LoVo (cell line): ENCODE data around the gene SIRT1.
A peak's percentile ranks its signal among the peaks of the same experiment; 100 is the strongest.
"Not testable (repeated sequence)": the region's sequence is repeated elsewhere in the genome, so short reads cannot be mapped to it uniquely, and the experiment has no call there.

Experiments used
- DNase-seq: peaks from one replicate; pipeline ENCODE4 v3.0.0-alpha.2; 2016; ENCODE audit warnings: low spot score

SIRT1 gene

DNA sequence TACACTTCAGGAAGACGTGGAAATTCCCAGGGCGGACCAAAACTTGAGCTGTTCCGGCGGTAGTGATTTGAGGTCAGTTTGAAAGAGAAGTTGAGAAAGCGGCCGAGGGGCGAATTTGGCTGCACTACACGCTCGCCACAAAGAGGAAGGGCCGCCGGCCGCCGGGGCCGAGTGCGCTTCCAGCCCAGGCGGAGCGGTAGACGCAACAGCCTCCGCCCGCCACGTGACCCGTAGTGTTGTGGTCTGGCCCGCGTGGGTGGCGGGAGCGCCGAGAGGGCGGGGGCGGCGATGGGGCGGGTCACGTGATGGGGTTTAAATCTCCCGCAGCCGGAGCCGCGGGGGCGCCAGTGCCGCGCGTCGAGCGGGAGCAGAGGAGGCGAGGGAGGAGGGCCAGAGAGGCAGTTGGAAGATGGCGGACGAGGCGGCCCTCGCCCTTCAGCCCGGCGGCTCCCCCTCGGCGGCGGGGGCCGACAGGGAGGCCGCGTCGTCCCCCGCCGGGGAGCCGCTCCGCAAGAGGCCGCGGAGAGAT is at the start of gene SIRT1:
Gene SIRT1 (plus strand): TSS at position 344 of the 529 bp plus-strand sequence. CDS start 66 bp downstream, at position 410.
- DNase-seq = peak; percentile 95

DNA sequence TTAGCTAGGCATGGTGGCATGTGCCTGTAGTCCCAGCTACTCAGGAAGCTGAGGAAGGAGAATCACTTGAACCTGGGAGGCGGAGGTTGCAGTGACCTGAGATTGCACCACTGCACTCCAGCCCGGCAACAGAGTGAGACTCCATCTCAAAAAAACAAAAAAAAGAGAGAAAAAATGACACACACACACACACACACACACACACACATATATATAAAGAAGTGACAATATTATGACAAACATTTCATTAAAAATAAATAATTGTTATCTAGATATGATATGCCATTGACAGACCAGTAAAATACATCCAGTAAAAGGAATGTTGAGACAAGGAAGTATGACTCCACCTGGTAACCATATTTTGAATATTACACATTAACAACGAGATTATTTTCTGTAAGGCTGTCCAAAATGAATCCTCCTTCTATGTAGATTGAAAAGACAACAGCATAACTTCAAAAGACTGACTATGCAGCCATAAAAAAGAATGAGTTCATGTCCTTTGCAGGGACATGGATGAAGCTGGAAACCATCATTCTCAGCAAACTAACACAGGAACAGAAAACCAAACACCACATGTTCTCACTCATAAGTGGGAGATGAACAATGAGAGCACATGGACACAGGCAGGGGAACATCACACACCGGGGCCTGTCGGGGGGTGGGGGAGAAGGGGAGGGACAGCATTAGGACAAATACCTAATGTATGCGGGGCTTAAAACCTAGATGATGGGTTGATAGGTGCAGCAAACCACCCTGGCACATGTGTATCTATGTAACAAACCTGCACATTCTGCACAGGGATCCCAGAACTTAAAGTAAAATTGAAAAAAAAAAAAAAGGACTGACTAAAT is 48.7 kb upstream of the SIRT1 start:
- not testable (repeated sequence) for DNase-seq

DNA sequence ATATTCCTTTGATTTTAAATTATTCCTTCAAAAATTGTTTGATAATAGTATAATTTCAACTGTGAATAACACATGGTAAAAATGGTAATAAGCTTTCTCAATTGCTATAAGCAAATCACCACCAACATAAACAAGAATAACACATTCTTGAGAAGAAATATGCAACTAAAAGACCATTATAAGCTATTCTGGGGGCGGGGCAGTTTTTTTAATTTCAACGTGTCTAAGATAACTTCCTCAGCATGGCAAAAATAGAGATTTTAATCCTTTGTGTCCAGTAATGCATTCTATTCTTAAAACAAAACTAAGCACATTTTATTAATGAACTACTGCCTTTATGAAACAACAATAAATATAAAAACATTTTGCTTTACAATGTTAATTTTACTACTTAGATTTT is 48.0 kb upstream of the SIRT1 start:
- DNase-seq = no peak

DNA sequence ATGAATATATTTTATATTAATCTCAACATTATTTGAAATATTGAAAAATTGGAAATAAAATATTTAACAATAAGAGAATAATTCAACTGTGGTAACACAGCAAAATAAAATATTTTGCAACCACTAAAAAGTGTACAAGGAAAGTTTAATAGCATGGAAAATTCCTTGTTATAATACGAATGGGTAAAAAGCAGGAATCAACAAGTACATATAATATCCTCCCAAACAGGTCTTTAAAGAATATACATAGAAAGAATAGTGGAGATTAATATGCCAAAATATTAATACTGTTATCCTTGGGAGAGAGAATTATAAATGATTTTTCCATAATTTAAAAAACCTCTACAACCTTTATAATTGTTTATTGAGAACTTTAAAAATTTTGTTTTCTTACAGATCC is 47.5 kb upstream of the SIRT1 start:
- DNase-seq = no peak

DNA sequence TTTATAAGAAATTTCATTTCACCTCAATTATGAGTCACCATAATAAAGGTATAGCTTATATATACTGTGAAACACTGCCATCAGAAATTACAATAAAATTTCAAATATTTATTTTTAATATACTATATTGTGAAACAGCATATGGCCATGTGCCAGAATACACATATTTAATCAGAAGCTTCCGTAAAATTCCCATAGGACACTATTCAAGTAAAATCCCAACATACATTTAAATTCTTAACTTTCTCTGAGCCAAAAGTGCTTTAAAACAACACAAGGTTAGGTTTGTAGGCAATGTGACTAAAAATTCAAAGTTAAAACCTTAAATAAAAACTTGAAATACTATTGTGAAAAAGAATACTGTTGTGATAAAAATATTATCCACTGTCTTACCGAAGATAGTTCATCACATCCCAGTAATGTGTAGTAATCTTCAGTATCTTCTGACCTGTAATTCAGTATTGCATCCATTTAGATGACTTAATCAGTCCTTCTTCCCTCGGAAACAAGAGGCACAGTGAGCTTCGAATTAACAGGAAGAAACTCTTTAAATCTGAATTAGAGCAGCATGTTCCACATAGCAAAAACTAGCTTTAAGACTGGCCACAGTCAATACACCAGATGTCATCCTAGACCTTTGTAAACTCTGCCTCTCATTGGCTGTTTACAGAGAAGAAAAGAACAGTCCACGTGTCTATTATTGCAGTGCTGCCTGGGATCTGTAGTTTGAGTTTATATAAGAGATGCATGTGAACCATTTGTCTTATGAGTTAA is 46.7 kb upstream of the SIRT1 start, which contains the start of gene DNAJC12:
Gene DNAJC12 (minus strand): TSS at position 648 of the 774 bp plus-strand sequence. CDS start 177 bp downstream, at position 471.
- no peak for DNase-seq

DNA sequence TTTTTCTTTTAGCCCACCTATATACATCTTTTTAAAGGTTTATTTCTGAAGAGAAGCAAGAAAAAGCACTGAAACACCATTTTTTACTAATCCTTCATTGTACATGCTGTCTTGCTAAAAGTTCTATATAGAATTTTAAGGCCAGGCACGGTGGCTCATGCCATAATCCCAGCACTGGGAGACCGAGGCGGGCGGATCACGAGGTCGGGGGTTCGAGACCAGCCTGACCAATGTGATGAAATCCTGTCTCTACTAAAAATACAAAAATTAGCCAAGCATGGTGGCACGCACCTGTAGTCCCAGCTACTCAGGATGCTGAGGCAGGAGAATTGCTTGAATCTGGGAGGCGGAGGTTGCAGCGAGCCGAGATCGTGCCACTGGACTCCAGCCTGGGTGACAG is 44.9 kb upstream of the SIRT1 start:
- DNase-seq = not testable (repeated sequence)

DNA sequence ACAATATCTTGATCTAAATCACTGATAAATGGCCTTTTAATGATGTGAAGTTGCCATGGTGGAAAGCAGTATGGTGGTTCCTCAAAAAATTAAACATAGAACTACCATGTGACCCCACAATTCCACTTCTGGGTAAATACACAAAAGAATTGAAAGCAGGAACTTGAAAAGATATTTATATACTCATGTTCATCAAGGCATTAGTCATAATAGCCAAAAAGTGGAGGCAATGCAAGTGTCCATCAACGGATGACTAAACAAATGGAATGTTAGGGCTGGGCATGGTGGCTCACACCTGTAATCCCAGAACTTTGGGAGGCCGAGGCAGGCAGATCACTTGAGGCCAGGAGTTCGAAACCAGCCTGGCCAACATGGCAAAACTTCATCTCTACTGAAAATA is 44.5 kb upstream of the SIRT1 start:
- DNase-seq = no peak

DNA sequence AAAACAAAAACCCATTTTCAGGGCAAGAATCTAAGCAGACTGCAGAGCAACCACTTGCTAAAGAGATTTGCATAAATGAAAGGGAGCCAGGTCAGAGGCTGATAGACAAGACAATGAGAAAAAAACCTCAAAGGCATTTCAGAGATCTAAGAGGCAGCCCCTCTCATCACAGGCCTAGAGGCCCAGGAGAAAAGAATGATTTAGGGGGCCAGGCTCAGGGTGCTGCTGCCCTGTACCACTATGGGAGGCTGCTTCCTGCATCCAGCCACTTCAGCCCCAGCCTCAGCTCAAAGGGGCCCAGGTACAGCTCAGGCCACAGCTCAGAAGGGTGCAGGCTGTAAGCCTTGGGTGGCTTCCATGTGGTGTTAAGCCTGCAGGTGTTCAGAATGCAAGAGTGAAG is 42.7 kb upstream of the SIRT1 start:
- no peak for DNase-seq

DNA sequence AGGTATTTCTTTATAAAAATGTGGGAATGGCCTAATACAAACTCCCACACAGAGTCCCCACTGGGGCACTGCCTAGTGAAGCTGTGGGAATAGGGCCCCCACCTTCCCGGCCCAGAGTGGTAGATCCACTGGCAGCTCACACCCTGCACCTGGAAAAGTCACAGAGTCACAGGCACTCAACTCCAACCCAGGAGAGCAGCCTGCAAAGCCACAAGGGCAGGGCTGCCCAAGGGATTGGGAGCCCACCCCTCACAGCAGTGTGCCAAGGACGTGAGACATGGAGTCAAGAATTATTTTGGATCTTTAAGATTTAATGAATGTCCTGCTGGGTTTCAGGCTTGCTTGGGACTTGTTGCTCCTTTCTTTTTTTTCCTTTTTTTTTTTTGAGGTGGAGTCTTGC is 41.2 kb upstream of the SIRT1 start:
- no peak for DNase-seq

DNA sequence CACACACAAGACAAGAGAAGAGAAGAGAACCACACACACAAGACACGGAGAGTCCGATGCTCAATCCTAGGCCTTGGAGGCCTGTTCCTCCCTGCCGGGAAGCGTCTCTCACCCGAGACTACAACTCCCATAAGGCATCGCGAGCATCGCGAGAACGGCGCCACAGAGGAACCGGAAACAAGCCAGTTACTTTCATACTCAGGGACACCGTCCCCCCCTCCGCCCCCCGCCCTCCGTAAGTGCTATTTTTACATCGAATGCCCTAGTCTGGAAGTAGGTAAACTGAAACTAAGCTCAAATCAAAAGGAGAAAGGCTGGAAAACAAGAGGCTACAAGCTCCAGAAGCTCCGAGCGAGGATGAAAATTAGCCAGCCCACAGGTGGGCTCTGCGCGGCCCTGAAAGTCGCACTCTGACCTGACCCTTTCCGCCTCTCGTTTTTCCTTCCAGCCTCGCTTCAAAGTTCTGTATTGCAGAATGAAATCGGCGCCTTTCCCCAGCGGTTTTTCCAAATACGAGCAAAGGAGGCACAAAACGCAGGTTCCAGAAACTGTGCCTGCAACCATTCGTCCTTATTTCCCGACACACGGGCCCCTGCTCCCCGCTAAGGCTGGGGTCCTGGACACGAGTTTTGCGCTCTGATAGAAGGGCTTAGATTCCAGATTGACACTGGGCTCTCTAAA is 35.0 kb upstream of the SIRT1 start:
- peak; percentile 91 for DNase-seq

DNA sequence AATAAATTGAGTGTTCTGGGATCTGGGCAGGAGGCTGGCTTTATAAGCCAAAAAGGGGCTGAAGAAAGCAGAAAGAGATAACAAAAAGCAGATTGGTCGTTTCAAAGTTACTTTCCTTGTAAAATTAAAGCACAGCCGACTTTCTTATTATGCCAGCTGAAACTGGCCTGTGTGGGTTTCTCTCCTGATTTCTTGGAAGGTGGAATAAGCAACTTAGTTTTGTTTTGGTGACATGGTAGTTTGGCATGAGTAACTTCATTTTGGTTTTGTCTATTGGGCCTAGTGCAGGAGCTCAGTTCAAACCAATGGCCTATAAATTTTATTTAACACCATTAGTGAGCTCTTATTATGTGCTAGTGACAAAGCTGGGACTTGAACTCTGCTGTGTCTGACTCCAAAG is 33.3 kb upstream of the SIRT1 start:
- no peak for DNase-seq

DNA sequence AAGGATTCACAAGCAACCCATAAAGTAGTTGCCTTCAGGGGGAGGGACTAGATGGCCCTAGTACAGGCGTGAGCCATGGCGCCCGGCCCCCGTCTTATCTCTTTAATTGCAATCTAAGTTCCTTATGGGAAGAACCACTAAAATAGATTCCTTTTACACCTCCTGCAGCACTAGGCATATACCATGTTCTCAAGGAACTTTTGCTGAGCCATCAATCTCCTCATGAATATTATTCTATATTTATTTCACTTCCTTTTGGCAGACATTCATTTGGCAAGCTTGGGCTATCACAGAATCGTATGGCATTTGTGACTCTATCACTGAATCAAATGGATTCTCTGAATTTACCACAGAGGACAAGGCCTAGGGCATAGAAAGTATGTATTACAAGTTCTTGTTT is 31.7 kb upstream of the SIRT1 start:
- DNase-seq = no peak

DNA sequence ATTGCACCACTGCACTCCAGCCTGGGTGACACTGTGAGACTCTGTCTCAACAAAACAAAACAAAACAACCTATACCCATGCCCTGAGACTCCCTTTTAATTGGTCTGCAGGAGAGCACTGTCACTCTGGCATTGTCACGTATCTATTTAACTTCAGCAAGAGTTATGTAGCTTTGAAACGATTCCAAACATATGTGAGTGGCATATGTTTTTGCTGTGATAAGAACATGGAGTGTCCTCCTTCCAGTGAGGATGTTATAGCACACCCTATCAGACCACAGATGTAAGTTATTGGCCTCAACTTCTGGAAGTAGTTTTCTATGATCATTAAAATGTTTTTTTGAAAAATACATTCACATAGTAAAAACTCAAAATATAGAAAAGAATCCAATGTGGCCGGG is 30.9 kb upstream of the SIRT1 start:
- DNase-seq = no peak

DNA sequence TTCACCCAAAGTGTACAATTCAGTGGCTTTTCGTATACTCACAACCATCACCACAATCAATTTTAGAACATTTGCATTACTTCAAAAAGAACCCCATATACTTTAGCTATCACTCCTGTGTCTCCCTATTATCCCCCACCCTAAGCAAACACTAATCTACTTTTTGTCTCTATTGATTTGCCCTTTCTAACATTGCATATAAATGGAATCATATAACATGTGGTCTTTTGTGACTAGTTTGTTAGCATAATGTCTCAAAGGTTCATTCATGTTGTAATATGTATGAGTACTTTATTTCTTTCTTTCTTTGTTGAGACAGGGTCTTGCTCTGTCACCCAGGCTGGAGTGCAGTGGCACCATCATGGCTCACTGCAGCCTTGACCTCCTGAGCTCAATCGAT is 25.5 kb upstream of the SIRT1 start:
- DNase-seq = no peak

DNA sequence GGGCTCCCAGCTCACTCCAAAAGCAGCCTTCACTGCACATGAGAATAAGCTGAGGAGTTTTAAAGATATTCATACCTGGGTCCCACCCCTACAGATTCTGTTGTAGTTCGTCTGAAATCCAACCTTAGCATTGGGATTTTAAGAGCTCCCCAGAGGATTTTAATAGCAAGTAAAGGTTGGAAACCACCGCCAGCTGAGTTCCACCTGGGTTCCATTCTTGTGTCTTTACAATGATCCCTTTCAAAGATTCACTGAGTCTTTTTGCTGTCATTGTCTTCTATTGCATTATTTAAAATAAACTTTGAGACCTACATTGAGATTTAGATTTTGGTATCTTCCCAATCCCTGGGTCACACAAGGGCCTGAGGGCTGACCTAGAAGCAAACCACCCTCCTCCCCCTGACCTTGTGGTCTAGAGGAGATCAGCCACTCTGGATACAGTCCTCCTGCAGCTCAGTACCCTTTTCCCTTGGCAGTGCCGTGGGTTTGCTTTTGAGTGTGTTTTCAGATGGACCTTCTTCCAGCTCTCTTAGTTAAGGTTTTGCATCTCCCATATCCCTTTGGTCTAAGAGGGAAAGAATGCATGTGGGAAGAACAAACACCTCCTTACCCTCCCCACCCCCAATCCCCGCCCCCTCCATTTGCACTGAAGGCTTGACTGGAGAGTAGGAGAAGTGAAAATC is 22.6 kb upstream of the SIRT1 start:
- no peak for DNase-seq

DNA sequence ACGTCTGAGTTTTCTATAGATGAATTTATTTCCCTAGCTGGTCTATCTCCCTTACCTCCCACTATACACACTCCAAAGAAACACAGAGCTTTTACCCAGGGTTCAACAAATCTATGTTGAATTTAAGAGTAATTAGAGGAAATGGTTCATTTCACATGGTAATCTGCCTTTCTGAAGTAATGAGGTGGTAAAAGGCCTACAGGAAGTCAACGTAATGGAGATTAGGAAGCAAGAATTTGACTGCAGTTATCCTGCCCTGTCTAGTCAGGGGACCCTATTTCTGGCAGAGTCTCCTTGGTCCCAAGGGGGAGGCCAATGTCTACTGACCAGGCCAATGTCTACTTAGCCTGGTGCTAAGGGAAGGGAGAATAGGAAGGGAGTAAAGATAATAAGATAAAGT is 21.4 kb upstream of the SIRT1 start:
- DNase-seq = no peak

DNA sequence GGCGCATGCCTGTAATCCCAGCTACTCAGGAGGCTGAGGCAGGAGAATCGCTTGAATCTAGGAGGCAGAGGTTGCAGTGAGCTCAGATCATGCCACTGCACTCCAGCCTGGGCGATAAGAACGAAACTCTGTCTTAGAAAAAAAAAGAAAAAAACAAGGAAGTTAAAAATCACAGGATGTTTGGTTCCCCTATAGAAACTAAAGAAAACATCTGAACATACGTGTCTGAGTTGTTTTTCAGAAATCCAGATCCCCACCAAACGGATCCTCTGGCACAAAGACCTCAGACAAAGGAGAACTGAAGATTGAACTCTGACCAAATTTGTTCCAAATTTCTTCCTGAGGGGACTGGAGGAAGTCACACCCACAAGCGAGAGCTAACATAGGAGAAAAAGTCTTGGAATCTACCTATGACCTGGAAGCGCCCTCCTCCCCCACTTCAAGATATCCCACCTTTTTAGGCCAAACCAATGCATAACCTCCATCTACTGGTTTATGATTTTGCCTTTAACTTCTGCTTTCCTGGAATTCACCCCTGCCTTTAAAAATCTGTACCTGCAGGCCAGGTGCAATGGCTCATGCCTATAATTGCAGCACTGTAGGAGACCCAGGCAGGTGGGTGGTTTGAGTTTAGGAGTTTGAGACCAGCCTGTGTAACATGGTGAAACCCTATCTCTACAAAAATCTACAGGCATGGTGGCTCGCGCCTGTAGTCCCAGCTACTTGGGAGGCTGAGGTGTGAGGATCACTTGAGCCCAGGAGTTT is 19.7 kb upstream of the SIRT1 start:
- no peak for DNase-seq

DNA sequence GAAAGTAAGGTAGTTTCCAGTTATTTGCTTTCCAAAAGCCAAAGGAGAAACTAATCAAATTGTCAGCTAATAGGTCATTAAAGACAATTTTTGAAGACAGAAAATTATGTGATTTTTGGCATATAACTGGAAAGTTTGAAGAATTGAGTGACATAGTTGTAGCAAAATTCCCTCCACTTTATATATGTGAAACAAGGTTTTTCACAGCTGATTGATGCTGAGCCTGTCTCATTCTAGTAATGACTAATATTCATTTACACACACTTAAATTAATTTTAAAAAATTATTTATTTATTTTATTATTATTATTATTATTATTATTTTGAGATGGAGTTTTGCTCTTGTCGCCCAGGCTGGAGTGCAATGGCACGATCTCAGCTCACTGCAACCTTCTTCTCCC is 16.3 kb upstream of the SIRT1 start:
- DNase-seq = no peak

DNA sequence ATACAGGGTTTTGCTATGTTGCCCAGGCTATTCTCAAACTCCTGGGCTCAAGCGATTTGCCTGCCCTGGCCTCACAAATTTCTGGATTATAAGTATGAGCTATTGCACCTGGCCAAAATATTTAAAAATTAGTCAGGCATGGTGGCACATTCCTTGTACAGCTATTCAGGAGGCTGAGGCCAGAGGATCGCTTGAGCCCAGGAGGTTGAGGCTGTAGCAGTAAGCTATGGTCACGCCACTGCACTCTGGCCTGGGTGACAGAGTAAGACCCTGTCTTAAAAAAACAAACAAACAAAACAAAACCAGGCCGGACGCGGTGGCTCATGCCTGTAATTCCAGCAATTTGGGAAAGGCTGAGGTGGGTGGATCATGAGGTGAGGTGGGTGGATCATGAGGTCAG is 14.5 kb upstream of the SIRT1 start:
- no peak for DNase-seq

DNA sequence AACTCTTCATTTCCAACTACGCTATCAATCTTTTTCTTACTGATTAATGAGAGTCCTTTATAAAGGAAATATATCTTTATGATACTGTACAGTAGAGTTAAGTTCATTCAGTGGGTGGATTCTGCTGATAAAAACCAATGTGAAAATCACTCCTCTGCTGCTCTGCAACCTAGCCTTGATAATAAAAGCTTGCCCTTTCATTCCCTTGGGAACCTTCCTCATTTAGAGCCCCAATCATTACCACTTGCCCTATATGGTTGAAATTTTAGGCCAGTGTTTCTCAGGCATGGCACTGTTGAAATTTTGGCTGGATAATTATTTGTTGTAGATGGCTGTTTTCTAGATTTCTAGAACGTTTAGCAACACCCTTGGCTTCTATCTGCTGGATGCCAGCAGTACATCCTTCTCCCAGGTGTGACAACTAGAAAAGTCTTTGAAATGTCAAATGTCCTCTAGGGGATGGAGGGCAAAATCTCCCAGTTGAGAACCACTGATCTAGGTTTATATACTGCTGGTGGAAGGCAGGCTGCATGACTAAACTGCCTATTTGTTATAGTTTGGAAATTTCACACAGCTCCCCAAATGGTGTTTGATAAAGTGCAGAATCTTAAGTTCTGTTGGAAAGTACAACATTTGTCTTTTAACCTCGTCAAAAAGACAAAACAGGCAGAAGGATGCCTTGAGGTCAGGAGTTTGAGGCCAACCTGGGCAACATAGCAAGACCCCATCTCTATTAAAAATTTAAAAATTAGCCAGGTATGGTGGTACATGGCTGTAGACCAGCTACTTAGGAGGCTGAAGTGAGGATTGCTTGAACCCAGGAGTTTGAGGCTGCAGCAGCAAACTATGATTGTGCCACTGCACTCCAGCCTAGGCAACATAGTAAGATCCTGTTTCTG is 8.9 kb upstream of the SIRT1 start:
- DNase-seq = no peak
